8988T (cell line): ENCODE measurements around the gene NR1I3.

Experiments
- DNase-seq: peaks from one replicate; pipeline ENCODE4 v3.0.0; 2011

Gene NR1I3

GRCh38 chr1:161216945-161217712 is 20.9 kb downstream of the NR1I3 start:
- DNase-seq = no peak

GRCh38 chr1:161215076-161215475 is 22.9 kb downstream of the NR1I3 start, which contains the start of gene FCER1G:
TSS of gene FCER1G (plus strand) at chr1:161215295. CDS start at chr1:161215322, 27 bp downstream.
- no peak for DNase-seq

- DNase-seq = no peak
Observed at GRCh38 chr1:161214369-161214768, 23.6 kb downstream of the NR1I3 start.

- DNase-seq = peak; percentile 69
Observed at GRCh38 chr1:161209790-161210409, 28.1 kb downstream of the NR1I3 start.

- no peak for DNase-seq
Observed at GRCh38 chr1:161207173-161207572, 30.8 kb downstream of the NR1I3 start.

GRCh38 chr1:161206411-161207140 is 31.4 kb downstream of the NR1I3 start:
- no peak for DNase-seq

GRCh38 chr1:161201836-161202712 is 35.9 kb downstream of the NR1I3 start, which contains the start of gene NDUFS2:
TSS of gene NDUFS2 (plus strand) at chr1:161202367. CDS start at chr1:161202386, 19 bp downstream.
- DNase-seq = peak; percentile 88

- DNase-seq = no peak
Observed at GRCh38 chr1:161200992-161201835, 36.8 kb downstream of the NR1I3 start.

GRCh38 chr1:161200421-161200991 is 37.5 kb downstream of the NR1I3 start:
- DNase-seq = no peak

GRCh38 chr1:161199506-161200139 is 38.4 kb downstream of the NR1I3 start:
- no peak for DNase-seq

- no peak for DNase-seq
Observed at GRCh38 chr1:161198897-161199431, 39.0 kb downstream of the NR1I3 start, which contains the start of gene ADAMTS4. TSS of gene ADAMTS4 (minus strand) at chr1:161199054. CDS start at chr1:161198627, 427 bp downstream.

GRCh38 chr1:161198194-161198896 is 39.7 kb downstream of the NR1I3 start:
- no peak for DNase-seq

GRCh38 chr1:161197560-161198193 is 40.3 kb downstream of the NR1I3 start:
- no peak for DNase-seq

GRCh38 chr1:161196521-161197451 is 41.2 kb downstream of the NR1I3 start:
- DNase-seq = no peak

GRCh38 chr1:161196111-161196510 is 41.9 kb downstream of the NR1I3 start:
- DNase-seq = no peak

GRCh38 chr1:161195171-161195570 is 42.8 kb downstream of the NR1I3 start:
- no peak for DNase-seq

GRCh38 chr1:161193561-161194235 is 44.3 kb downstream of the NR1I3 start:
- DNase-seq = no peak
